Measurements from ENCODE around the gene CNTNAP4. TPM values are rescaled to one million over a fixed set of nuclear protein-coding genes. Genes with fewer than 3 reads are reported as not detected.

CNTNAP4 gene
- polyA plus RNA-seq, 3 donors = not detected

GRCh38 chr16:76532188-76532973 is 255.2 kb downstream of the CNTNAP4 start:
- Mint-ChIP-seq H3K4me1 (no peaks in the 10 kb centered on the region), H3K36me3 (no peaks in the 10 kb centered on the region), H3K27me3 (ENCODE audit: low read depth in 3 of 3) (no peaks in the 10 kb centered on the region), H3K27ac (no peak overlapping the region), H3K9me3 (peaks cover 0 to 4% (median 0%) of the 10 kb centered on the region in 7 donors), H3K4me3 (no peak overlapping the region)
- Histone ChIP-seq H2AFZ (ENCODE audit: insufficient read depth, low read depth, low read length, poor library complexity, severe bottlenecking) (no peak overlapping the region), H3K79me2 (ENCODE audit: insufficient read depth, low read length) (no peaks in the 10 kb centered on the region), H3K9ac (ENCODE audit: insufficient read depth, low read length, poor library complexity, severe bottlenecking) (no peak overlapping the region), H3K4me1 (ENCODE audit: control insufficient read depth in 1 of 2, insufficient read depth in 2 of 2, low read length in 2 of 2) (no peaks in the 10 kb centered on the region), H4K20me1 (ENCODE audit: insufficient read depth, low read length) (no peaks in the 10 kb centered on the region), H3K36me3 (replicated peaks in 1 of 2; ENCODE audit: control insufficient read depth in 1 of 2, insufficient read depth in 2 of 2, low read length in 2 of 2) (no peaks in the 10 kb centered on the region), H3K4me3 (replicated peaks in 1 of 3; ENCODE audit: low read depth in 2 of 3, low read length in 3 of 3) (no peak overlapping the region), H3K27me3 (ENCODE audit: control insufficient read depth in 2 of 2, insufficient read depth in 2 of 2, low read length in 2 of 2) (no peaks in the 10 kb centered on the region), H3K4me2 (replicated peaks; ENCODE audit: extremely low read depth, low read length, poor library complexity, severe bottlenecking) (no peak overlapping the region), H3K9me3 (replicated peaks in 1 of 2; ENCODE audit: control insufficient read depth in 1 of 2, insufficient read depth in 1 of 2, low read length in 2 of 2) (no peaks in the 10 kb centered on the region), H3K27ac (ENCODE audit: low read depth in 1 of 2, low read length in 2 of 2) (no peak overlapping the region)
- TF ChIP-seq CTCF (IDR thresholded peaks at IDR 0.05) = no peak
- no peak for DNase-seq
- WGBS (ENCODE audit: insufficient coverage) = 73% methylated on average over 2 of the region's 5 CpGs
- intact Hi-C loops (cut with micrococcal nuclease) = no loop called here

GRCh38 chr16:76539609-76540008 is 262.4 kb downstream of the CNTNAP4 start:
- no peak overlapping the region for H3K9ac ChIP-seq (ENCODE audit: insufficient read depth, low read length, poor library complexity, severe bottlenecking)
- Mint-ChIP-seq H3K27me3 (ENCODE audit: low read depth in 3 of 3) (no peaks in the 10 kb centered on the region), H3K36me3 (no peaks in the 10 kb centered on the region), H3K4me1 (no peaks in the 10 kb centered on the region), H3K9me3 (peaks cover 0 to 2% (median 0%) of the 10 kb centered on the region in 7 donors), H3K27ac (no peak overlapping the region), H3K4me3 (no peak overlapping the region)
- H3K4me2 ChIP-seq (replicated peaks; ENCODE audit: extremely low read depth, low read length, poor library complexity, severe bottlenecking) = no peak overlapping the region
- no peak for DNase-seq
- H4K20me1 ChIP-seq (ENCODE audit: insufficient read depth, low read length) = no peaks in the 10 kb centered on the region
- TF ChIP-seq CTCF (IDR thresholded peaks at IDR 0.05) = no peak
- H3K79me2 ChIP-seq (ENCODE audit: insufficient read depth, low read length) = no peaks in the 10 kb centered on the region
- intact Hi-C loops (cut with micrococcal nuclease) = no loop called here
- H3K4me3 ChIP-seq (replicated peaks in 1 of 3; ENCODE audit: low read depth in 2 of 3, low read length in 3 of 3) = no peak overlapping the region
- H3K27me3 ChIP-seq (ENCODE audit: control insufficient read depth in 2 of 2, insufficient read depth in 2 of 2, low read length in 2 of 2) = no peaks in the 10 kb centered on the region
- H3K9me3 ChIP-seq (replicated peaks in 1 of 2; ENCODE audit: control insufficient read depth in 1 of 2, insufficient read depth in 1 of 2, low read length in 2 of 2) = no peaks in the 10 kb centered on the region
- H3K4me1 ChIP-seq (ENCODE audit: control insufficient read depth in 1 of 2, insufficient read depth in 2 of 2, low read length in 2 of 2) = no peaks in the 10 kb centered on the region
- no peaks in the 10 kb centered on the region for H3K36me3 ChIP-seq (replicated peaks in 1 of 2; ENCODE audit: control insufficient read depth in 1 of 2, insufficient read depth in 2 of 2, low read length in 2 of 2)
- no peak overlapping the region for H3K27ac ChIP-seq (ENCODE audit: low read depth in 1 of 2, low read length in 2 of 2)
- no CpG with 5 or more reads among the region's 3 CpGs for WGBS (ENCODE audit: insufficient coverage)
- H2AFZ ChIP-seq (ENCODE audit: insufficient read depth, low read depth, low read length, poor library complexity, severe bottlenecking) = no peak overlapping the region

Data from CD14-positive monocyte (primary cell).